Skeletal muscle satellite cell (primary cell): Measurements from ENCODE around the gene ULK3.

Experiments used
- H3K27me3 ChIP-seq: 2 replicates; pipeline ENCODE4 v1.7.0; 2013; ENCODE audit warnings: low read length; ENCODE audit not compliant: control insufficient read depth, insufficient read depth
- H3K36me3 ChIP-seq: 2 replicates; pipeline ENCODE4 v1.7.0; 2013; ENCODE audit warnings: mild to moderate bottlenecking, control low read depth, low read length; ENCODE audit not compliant: insufficient read depth
- H3K4me1 ChIP-seq: 2 replicates; pipeline ENCODE4 v1.7.0; 2013; ENCODE audit warnings: low read length; ENCODE audit not compliant: control insufficient read depth, insufficient read depth
- H3K4me2 ChIP-seq: 2 replicates; pipeline ENCODE4 v1.7.0; 2013; ENCODE audit warnings: mild to moderate bottlenecking, low read length
- H3K4me3 ChIP-seq: 2 replicates; pipeline ENCODE4 v1.7.0; 2013; ENCODE audit warnings: low read length
- H3K9ac ChIP-seq: 2 replicates; pipeline ENCODE4 v1.7.0; 2013; ENCODE audit warnings: mild to moderate bottlenecking, low read depth, low read length, moderate library complexity
- H3K9me3 ChIP-seq: replicated peaks from 2 replicates; pipeline ENCODE4 v1.7.0; 2013; ENCODE audit warnings: mild to moderate bottlenecking, control low read depth, low read length

ULK3 gene

DNA sequence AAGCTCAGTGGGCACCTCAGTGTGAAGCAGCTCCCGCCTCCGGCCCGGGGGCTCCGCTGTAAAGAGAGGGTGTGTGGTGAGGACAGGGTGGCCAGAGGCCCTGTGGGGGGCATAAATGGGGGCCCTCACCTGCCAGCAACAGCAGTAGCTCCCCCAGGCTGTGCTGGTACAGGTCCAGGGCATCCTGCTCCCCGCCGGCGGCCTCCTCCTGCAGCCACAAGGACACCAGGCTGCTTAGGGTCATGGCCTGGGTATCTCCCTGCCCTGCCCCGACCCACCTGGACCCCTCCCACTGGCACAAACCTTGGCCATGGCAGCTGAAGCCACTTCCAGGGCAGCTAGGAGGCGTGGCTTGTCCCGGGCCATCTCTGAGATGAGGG lies 4.8 kb downstream of the ULK3 start:
- Histone ChIP-seq H3K9me3 (no peaks in the 10 kb centered on the region), H3K4me2 (no peak overlapping the region), H3K27me3 (no peaks in the 10 kb centered on the region), H3K9ac (no peak overlapping the region), H3K36me3 (peaks cover 12% of the 10 kb centered on the region), H3K4me3 (no peak overlapping the region), H3K4me1 (peaks cover 5% of the 10 kb centered on the region)

DNA sequence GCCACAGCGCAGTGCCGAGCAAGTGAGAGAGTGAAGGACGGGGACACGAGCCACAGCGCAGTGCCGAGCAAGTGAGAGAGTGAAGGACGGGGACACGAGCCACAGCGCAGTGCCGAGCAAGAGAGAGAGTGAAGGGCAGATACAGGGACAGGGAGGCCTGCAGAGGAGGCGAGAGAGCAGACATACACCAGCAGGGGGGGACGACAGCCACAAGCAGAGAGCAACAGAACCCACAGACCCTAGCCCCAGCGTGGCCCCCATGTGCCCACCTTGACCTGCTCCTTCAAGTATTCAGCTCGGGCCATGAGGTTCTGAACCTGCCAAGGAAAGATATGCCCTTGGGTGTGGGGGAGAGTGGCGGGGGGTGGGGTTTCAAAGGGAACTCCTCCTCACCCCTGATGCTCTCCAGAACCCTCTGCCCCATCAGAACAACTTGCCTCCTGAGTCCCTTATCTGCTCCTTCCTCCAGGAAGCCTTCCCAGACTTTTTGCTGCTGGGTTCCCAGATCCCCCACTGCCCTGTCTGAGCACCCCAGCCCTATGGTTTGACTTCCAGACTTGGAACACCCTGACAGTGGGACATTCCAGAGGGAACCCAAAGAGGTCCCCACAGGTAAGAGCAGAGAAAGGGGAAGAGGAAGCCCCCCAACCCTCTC lies 5.3 kb downstream of the ULK3 start:
- Histone ChIP-seq H3K4me3 (no peak overlapping the region), H3K9ac (no peak overlapping the region), H3K4me1 (peaks cover 5% of the 10 kb centered on the region), H3K36me3 (peaks cover 12% of the 10 kb centered on the region), H3K27me3 (no peaks in the 10 kb centered on the region), H3K4me2 (no peak overlapping the region), H3K9me3 (no peaks in the 10 kb centered on the region)

DNA sequence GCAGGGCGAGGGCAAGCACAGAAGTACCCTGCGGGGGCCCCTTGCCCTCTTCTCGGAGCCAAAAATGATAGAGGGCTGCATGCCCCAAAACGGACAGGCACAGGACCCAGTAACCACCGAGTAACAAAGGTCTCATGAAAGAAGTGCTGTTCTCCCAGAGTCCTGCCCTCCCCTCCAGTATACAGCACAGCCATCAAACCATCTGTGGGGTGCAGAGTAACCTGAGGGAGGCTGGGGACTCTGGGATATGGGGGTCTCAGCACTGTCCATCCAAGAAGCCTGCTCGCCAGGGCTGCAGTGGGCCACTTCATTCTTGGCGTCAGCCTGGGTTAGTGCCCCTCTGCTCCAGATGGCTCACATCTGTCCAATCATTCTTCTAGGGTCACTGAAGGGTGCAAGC lies 6.1 kb downstream of the ULK3 start:
- H3K4me2 ChIP-seq = no peak overlapping the region

DNA sequence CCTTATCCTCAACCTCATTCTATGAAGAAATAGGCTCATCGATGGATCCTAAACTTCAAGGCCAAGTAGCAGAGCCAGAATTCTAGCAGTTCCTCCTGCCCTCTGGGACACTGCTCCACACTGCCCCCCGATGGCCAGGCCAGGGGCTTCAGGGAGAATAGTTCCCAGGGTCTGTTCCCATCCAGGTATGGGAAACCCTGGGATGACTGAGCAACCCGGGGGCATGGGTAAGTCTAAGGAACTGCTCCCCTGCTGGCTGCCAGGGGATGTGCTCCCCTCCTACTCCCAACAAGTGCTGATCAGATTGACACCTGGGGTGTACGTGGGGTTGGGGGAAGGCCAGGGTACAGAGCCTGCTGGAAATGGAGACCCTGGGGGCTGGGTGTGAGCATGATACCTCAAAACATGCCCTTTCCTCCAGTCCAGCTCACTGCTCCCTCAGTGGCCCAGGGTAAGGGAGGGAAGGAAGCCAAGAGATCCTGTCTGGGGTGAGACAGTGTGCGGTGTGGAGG lies 7.6 kb downstream of the ULK3 start:
- H3K4me2 ChIP-seq = no peak overlapping the region
- H3K27me3 ChIP-seq = no peaks in the 10 kb centered on the region
- H3K36me3 ChIP-seq = peaks cover 7% of the 10 kb centered on the region
- no peaks in the 10 kb centered on the region for H3K4me1 ChIP-seq
- no peaks in the 10 kb centered on the region for H3K9me3 ChIP-seq
- H3K4me3 ChIP-seq = no peak overlapping the region
- no peak overlapping the region for H3K9ac ChIP-seq

More for the DNA sequence above, 6.1 kb downstream of the ULK3 start:
- Histone ChIP-seq H3K27me3 (no peaks in the 10 kb centered on the region), H3K4me1 (peaks cover under 1% of the 10 kb centered on the region), H3K9ac (no peak overlapping the region), H3K4me3 (no peak overlapping the region), H3K36me3 (peaks cover 12% of the 10 kb centered on the region), H3K9me3 (no peaks in the 10 kb centered on the region)

DNA sequence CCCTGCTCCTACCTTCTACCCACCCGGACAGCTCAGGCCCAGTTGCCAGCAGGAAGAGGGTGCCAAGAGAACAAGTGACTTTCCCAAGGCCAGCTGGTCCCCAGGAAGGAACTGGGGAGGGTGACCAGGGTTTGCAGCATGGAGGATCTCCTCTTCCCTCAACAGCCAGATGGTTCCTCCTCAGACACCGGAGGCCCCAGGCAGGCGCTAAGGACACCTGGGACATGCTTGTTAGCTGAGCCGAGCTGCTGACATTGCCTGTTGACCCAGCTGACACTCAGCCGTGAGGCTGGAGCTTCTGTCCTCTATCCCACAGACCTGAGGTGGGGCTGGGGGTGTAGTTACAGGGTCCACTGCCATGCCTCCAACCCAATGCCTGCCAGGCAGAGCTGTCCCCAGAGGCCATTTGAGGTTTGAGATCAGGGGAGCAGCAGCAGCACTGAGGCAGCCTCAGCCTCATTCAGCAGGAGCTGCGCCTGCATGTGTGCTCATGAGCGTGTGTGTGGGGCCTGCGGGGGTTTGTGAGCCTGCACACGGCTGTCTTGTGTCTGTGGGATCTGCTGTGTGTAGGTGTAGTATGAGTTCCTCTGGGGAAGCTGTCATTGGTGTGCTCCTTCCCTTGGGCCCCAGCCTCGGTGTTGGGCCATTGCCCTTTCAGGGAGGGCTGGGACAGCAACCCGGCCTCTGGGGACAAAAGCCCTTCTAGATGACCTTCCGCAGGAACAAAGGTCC lies 9.4 kb downstream of the ULK3 start:
- Histone ChIP-seq H3K36me3 (no peaks in the 10 kb centered on the region), H3K9ac (no peak overlapping the region), H3K27me3 (peaks cover 3% of the 10 kb centered on the region), H3K4me3 (no peak overlapping the region), H3K4me2 (no peak overlapping the region), H3K9me3 (no peaks in the 10 kb centered on the region), H3K4me1 (peaks cover 7% of the 10 kb centered on the region)

DNA sequence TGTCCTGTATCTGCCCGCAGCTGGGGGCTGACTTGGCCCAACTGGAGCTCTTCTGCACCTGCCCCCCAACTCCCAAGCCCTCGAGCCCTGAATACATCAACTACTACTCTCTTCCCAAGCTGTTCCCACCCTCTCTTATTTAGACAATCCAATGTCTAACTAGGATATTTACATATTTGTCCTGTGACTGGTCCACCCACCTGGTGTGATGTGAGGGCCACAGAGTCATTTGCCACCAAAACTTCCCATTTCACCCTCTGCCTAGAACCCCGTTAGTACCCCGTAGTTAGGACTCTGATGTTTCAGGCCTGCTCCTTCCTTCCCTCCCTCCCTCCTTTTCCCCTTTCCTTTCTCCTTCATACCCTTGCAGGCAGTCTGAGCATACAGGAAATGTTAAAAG lies 10.1 kb downstream of the ULK3 start:
- peaks cover 10% of the 10 kb centered on the region for H3K27me3 ChIP-seq
- H3K4me3 ChIP-seq = no peak overlapping the region
- no peaks in the 10 kb centered on the region for H3K36me3 ChIP-seq
- no peak overlapping the region for H3K4me2 ChIP-seq
- H3K9me3 ChIP-seq = no peaks in the 10 kb centered on the region
- H3K9ac ChIP-seq = no peak overlapping the region
- peaks cover 7% of the 10 kb centered on the region for H3K4me1 ChIP-seq

DNA sequence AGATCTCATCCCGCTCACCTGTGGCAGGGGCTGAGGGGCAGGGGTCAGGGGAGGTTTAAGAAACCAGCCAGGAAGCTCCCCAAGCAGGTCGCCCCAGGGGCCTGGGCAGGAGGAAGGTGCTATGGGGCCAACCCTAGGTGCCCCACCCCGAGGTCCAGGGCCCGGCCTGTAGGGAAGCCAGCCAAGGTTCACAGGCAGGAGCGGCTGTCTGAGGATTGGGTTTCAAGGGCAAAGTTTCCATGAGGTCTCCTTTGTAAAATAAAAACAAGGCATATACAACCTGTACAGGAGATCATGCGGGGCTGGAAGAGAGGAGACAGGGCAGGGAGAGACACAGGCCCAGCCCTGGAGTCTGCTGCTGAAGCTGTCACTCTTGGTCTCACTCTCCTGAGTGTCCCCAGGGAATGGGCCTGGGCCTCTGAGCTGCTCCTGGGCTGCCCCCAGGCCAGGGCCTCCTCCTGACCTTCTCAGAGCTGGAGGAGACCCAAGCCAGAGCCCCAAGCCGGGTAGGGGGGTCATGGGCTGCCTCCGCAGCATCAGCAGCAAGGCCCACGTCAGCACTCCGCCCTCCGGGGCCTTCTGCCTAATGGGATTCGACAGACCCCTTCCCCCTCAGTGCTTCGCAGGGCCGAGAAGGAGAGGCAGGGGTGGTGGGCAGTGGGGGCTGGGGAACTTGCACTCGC lies 11.0 kb downstream of the ULK3 start:
- Histone ChIP-seq H3K4me2 (no peak overlapping the region), H3K9me3 (no peaks in the 10 kb centered on the region), H3K27me3 (peaks cover 19% of the 10 kb centered on the region), H3K36me3 (no peaks in the 10 kb centered on the region), H3K4me3 (no peak overlapping the region), H3K9ac (no peak overlapping the region), H3K4me1 (peaks cover 7% of the 10 kb centered on the region)

DNA sequence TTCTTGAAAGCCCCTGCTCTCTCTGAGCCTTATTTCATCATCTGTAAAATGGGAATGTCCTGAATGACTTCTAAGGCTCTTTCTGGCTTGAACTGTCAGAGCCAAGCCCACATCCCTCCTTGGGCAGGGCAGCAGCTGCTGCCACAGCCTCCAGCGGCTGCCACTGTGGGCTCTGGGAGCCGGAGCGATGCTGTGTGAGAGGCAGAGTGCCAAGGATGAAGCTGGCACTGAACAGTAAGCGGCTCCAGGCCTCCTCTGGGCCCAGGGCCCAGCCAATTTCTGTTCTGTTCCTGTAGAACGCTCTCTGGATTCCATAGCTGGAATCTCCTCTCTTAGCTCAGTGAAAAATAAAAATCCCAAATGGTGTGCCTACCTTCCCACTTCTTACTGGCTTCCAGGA lies 12.1 kb downstream of the ULK3 start:
- Histone ChIP-seq H3K9me3 (no peaks in the 10 kb centered on the region), H3K4me3 (no peak overlapping the region), H3K36me3 (no peaks in the 10 kb centered on the region), H3K4me2 (no peak overlapping the region), H3K4me1 (peaks cover 7% of the 10 kb centered on the region), H3K27me3 (peaks cover 27% of the 10 kb centered on the region), H3K9ac (no peak overlapping the region)

DNA sequence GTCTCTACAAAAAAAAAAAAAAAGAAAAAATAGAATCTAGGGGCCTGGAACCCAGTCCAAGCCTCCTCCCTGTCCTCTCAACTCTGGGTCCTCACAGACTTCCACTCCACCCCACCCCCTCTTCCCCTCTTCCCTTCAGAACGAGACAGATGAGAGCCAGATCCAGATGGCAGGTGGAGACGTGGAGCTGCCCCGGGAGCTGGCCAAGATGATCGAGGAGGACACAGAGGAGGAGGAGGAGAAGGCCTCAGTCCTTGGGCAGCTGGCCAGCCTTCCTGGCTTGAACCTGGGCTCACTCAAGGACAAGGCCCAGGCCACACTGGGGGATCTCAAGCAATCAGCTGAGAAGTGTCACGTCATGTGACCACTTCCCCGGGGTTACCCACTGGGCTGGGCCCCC lies 13.0 kb downstream of the ULK3 start:
- no peak overlapping the region for H3K9ac ChIP-seq
- H3K4me3 ChIP-seq = no peak overlapping the region
- H3K4me2 ChIP-seq = no peak overlapping the region
- H3K27me3 ChIP-seq = peaks cover 36% of the 10 kb centered on the region
- H3K36me3 ChIP-seq = no peaks in the 10 kb centered on the region
- no peaks in the 10 kb centered on the region for H3K9me3 ChIP-seq
- H3K4me1 ChIP-seq = peaks cover 7% of the 10 kb centered on the region

DNA sequence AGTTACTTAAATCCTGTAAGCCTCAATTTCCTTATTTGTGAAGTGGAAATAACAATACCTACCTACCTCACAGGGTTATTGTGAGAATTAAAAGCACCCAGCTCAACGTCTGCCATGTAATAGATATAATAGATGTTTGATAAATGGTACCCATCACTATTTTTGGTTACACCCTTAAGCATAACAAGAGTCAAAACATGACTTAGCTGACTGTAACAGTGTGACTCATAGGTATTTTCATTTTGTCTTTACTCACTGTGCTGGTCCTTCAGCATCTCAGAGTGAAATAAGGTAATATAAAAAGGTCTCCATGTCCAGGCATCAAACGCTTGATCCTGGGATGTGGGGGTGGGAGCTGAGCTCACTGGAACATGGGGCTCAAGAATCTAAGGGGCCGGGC lies 13.5 kb downstream of the ULK3 start:
- Histone ChIP-seq H3K27me3 (peaks cover 40% of the 10 kb centered on the region), H3K4me1 (peaks cover 7% of the 10 kb centered on the region), H3K4me2 (no peak overlapping the region)

DNA sequence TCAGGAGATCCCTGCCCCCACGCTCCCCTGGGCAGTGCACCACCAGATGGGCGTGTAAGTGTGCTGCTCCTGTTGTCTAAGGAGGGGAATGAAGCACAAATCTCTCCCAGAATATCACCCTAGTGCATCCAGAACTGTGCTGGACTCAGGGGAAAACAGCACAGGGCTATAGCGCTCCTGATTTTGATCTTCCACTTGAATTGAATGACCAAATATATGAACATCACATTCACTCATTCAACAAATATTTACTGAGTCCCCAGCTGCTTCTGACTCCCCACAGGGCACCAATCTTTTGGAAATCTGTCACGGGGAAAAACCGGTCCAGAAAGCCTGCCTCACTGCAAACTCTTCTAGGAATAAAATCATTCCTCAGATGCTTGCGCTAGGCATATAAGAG lies 14.1 kb downstream of the ULK3 start:
- H3K27me3 ChIP-seq = peaks cover 47% of the 10 kb centered on the region
- no peak overlapping the region for H3K9ac ChIP-seq
- H3K9me3 ChIP-seq = no peaks in the 10 kb centered on the region
- no peak overlapping the region for H3K4me2 ChIP-seq
- H3K36me3 ChIP-seq = no peaks in the 10 kb centered on the region
- no peak overlapping the region for H3K4me3 ChIP-seq
- peaks cover 7% of the 10 kb centered on the region for H3K4me1 ChIP-seq

More for the DNA sequence above, 13.5 kb downstream of the ULK3 start:
- Histone ChIP-seq H3K9ac (no peak overlapping the region), H3K36me3 (no peaks in the 10 kb centered on the region), H3K9me3 (no peaks in the 10 kb centered on the region), H3K4me3 (no peak overlapping the region)
